DMS53 treated with DMSO at 0.1 percent for 48 hours (cell line): ENCODE measurements around the gene SIPA1L3.

Experiments
- DNase-seq: peaks from one replicate; lab custom pipeline; 2025; ENCODE audit not compliant: unreplicated experiment; lab: John Stamatoyannopoulos, UW

The SIPA1L3 gene

DNA sequence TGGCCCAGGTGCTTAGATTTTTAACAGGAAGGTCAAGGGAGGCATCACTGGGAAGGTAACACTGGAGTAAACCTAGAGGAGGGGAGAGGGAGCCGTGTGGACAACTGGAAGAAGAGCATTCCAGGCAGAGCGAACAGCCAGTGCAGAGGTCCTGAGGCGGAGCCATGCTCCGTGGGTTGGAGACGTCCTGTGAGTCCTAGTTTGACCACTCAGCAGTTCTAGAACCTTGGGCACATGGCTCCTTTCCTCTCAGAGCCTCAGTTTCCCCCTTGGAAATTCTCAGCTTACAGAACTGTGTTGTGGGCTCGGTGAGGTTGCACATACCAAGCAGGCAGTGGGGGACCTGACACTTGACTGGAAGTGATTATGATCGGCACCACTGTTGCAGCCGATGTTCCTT lies 186.1 kb downstream of the SIPA1L3 start:
- no peak for DNase-seq

DNA sequence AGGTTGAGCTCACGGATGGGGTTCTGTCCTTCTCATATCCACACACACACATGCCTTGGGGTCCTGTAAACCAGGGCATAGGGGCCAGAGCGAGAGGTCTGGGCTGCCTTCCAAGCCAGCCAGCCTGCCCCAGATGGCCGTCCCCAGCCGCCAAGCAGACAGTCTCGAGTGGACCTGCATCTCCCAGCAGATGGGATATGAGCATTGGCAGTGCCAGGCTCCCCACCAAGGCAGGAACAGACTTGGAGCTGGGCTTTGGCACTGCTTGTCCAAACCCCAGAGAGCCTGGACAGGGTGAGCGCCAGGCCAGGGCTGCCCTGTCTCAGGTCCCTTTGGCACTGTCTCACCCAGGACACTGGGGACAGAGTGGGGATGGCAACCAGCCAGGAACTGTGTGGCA lies 186.6 kb downstream of the SIPA1L3 start:
- DNase-seq = no peak

DNA sequence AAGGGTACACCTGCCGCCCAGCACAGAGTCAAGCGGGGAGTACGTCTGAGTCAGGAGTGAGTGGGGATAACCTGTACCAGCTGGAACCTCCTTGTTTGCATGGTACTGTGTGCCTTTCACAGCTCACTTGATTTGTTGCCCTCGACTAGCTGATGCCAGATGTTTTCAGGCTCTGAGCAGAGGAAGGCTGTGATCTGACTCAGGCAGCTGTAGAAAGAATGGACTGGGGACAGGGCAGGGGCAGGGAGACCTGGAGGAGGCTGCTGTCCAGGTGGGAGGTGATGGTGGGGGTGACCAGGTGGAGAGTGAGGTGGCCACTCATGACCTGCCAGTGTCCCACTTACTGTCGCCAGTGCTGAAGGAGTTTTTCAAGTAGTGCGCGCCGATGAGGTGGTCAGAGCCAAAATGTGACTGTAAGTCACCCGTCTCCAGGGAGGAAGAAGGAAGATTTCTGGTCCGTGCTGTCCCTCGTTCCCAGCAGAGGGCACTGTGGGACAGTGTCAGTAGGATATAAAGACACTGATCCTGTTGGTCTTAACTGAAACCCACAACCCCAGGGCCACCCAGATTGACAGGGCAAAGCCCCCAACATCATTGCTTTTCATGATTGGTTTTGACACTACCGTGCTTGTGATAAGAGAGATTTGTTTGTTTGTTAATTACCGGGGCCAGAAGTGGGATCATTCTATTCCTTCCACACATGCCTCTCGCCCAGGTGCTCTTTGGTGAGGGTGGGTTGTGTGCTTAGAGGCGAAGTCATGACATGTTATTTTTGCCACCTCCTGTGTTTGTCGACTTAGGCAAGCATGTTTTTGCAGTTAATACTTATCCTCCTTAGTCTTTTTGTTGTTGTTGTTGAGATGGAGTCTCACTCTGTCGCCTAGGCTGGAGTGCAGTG lies 188.7 kb downstream of the SIPA1L3 start:
- peak; percentile 97 for DNase-seq

DNA sequence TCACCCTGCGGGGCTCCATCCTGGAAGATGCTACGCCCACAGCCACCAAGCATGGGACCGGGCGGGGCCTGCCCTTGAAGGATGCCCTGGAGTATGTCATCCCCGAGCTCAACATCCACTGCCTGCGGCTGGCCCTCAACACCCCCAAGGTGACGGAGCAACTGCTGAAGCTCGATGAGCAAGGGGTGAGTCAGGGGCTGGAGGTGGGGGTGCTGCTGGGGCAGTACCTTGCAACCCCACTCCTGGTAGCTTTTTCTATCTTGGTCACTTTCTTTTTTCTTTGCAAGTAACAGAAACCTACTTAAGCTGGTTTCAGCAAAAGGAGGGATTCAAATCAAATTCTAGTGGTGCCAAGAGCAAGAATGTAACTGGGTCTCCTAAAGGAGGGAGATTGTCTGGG lies 193.0 kb downstream of the SIPA1L3 start:
- DNase-seq = no peak

DNA sequence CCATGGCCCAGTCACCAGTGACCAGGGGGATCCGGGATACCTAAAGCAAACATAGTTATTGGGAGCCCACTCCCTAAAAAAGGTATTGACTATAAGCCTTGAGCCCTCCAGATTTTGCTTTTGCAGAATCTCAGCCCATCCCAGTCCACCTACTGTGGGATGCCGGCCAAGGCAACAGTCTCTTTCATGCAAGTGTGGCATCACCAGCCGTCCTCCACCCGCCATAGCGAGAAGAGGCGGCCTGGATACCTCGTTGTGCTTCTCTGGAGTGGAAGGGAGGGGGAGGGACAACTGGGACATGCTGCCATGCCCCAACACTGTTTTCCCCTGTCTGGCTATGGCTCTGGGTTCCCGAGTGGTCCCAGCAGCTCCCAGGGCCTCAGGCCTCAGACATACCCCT lies 193.6 kb downstream of the SIPA1L3 start:
- DNase-seq = no peak

DNA sequence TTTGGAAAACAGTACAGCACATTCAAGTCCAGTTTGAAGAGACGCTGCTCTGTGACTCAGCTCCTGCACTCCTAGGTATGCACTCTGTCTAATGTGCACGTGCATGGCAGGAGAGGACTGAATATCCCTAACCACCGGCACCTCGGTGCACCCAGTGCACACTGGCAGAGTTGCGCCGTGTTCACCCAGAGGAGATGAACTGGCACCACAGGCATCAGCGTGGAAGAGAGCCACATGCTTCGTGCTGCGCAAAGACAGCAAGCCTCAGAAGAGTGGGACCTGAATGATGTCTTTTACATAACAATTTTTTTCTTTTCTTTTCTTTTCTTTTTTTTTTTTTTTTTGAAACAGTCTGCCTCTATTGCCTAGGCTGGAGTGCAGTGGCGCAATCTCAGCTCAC lies 194.7 kb downstream of the SIPA1L3 start:
- DNase-seq = no peak

DNA sequence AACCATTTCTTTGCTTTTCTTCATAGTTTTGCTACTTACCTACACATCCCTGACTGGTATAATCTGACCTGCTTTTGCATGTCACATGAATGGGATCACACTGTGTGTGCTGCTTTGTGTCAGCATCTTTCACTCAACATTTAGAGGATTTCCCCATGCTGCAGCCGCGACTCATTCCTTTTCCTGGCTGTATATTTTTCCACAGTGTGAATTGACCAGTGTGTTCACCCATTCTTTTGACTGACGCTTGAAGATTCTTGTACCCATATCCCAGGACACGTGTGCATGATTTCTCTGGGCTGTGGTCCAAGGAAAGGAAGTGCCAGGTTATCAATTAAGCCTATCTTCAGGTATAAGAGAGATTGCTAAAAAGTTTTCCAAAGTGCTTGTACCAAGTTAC lies 198.6 kb downstream of the SIPA1L3 start:
- no peak for DNase-seq

DNA sequence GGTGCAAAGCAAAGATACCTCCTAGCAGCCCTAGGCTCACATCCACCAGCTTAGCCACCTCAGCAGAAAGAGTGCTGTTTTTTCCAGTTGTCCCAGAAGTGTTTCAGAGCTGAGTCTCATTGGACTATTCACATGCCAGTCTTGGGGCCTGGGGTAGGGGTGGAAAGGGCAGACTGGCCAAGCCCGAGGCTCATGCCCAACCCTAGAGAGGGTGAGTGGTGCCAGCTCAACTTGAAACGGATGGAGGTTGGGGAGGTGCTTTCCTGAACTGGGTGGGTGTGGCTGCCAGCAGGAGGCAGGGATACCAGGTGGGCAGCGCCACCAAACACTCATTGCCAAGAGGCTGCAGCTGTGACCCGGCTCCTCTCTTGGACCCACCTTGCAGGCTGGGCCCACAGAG lies 200.1 kb downstream of the SIPA1L3 start:
- no peak for DNase-seq

DNA sequence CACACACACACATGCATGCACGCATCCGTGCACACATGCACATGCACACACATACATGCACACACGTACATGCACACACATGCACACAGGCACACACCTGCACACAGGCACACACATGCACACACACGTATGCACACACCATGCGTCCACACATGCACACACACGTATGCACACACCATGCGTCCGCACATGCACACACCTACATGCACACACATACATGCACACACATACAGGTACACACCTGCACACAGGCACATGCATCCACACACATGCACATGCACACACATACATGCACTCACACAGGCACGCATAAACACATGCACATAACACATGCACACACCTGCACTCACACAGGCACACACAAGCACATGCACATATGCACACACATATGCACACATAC lies 204.9 kb downstream of the SIPA1L3 start:
- DNase-seq = no peak

DNA sequence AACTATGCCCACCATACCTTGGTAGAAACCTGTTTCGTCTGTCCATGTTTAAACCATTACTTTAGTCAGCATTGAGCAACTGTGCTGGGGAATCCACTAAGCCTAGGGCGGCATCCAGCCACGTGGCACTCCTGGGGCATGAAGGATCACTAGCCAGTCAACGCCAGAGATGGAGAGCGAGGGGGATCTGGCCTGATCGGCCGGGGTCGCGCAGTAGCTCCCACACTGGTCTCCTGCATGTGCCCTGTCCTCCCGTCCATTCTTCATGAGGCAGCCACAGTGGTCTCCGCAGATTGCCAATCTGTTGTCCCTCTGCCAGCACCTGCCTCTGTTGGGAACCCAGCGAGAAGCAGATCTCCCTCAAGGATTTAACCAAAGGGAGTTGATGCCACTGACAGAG lies 207.6 kb downstream of the SIPA1L3 start:
- no peak for DNase-seq

DNA sequence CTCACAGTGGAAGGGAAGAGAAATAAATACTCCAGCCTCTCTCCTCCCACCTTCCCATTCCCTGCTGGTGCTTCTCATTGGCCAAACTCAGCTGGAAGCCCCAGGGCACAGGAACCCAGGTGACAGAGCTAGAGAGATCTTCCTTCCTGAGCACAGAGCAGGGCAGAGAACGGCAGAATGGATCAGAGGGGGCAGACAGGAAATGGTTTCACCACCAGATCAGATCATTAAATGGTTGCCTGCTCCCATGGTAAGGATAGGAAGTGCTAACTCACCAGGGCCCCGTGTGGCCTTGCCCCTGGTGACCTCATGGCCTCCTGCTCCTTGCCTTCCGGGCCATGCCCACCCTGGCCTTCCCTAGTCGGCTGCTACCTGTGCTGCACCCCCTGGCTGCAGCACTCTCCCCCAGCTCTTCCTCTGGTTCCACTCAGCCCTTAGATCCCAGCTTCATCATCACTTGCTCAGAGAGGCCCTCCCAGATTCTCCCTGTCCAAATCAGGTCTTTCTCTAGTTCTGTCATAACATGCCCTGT lies 208.3 kb downstream of the SIPA1L3 start:
- no peak for DNase-seq

DNA sequence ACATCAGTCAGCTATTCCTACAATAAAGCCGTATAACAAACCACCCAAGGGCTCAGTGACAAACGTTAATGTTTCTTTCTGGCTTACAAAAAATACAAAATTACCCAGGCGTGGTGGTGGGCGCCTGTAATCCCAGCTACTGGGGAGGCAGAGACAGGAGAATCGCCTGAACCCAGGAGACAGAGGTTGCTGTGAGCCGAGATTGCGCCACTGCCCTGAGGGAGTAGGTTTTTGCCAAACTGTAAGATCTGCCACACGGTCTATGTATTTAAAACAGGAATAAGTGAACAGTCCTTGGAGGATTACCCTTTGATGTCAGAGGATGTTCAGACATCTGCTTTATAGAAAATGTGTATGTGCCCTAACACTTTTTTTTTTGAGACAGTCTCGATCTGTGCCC lies 211.2 kb downstream of the SIPA1L3 start:
- no peak for DNase-seq

DNA sequence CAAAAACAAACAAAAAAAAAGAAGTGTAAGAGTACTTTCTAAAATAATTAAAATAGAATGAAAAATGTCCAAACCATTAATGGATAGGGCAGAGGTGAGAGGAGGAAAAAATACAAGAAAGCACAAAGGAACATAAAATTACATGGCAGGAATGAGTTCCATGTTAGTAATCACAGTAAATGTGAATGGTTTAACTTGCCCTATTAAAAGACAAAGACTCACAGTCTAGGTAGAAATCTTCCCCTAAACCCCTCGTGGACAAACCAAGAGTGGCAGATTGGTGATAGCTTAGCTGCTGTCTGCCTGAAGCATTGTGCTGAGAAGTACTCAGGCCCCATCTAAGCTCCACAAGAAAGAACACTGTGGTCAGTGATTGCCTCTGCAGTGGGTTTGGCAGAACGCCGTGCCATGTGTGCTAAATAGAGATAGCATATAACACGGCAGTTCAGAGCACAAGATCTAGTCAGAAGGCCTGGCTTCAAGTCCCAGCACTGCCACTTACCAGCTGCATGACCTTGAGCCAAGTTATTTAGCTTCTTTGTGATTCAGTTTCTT lies 213.5 kb downstream of the SIPA1L3 start:
- DNase-seq = no peak

DNA sequence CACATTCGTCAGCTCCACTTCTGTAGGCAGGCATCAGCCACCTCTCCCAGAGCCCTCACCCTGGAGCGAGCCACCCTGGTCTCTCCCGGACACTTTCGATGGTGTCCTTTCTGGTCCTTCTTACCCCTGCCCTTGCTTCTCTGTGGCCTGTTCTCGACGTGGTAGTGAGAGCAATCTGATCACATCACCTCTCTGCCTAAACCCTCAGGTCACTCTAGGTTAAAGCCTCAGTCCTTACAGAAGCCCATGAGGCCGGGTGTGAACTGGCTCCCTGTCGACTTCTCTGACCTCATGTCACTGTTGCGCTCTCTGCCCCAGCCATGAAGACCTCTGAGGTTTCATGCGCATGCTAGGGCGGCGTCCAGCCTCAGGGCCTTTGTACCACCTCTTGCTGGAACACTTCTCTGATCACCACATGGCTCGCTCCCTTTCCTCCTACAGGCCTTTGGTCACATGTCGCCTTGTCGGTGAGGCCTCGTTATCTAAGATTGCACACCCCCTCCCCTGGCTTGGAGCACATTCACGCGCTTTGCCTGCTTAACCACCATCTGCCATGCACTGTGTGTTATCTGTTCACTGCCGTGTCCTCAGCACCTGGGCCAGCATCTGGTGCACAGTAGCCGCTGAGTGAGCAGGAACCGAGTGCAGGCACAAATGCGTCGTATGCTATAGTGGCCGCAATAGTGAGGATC lies 215.5 kb downstream of the SIPA1L3 start:
- DNase-seq = no peak

DNA sequence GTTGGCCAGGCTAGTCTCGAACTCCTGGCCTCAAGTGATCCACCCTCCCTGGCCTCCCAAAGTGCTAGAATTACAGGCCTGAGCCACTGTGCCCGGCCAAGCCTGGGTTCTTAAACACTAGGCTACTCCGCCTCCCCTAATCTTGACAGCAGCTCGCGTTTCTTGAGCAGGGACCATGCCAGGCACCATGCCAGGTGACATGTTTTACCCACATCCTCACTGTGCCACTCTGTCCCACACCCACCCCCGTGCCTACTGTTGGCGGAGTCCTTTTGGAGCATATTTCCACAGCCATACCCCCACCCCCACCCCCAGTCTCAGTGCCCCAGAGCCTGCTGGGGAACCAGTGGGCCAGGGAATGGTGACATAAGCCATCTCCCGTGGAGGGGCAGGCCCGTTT lies 218.2 kb downstream of the SIPA1L3 start:
- no peak for DNase-seq

DNA sequence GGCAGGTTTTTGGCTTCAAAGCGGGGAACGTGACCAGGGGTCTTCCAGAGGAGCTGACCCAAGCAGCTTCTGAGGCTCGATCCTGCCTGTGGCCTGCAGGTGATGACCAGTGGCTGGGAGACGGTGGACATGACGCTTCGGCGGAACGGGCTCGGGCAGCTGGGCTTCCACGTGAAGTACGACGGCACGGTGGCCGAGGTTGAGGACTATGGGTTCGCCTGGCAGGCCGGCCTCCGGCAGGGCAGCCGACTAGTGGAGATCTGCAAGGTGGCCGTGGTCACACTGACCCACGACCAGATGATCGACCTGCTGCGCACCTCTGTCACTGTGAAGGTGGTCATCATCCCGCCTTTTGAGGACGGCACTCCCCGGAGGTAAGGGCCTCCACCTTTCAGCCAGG lies 223.4 kb downstream of the SIPA1L3 start:
- no peak for DNase-seq

DNA sequence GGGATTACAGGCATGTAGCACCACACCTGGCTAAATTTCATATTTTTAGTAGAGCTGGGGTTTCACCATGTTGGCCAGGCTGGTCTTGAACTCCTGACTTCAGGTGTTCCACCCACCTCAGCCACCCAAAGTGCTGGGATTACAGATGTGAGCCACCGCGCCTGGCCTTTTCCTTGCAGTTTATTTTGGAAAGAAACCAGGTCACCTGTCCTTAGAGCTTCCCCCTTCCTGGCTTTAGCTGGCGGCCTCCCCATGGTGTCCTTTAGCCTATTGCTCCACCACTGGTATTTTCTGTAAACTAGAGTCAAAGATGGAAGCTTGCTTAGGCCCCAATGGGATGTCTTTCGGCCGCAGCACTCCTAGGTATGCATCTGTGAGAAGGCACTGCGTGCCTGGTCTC lies 225.8 kb downstream of the SIPA1L3 start:
- no peak for DNase-seq

DNA sequence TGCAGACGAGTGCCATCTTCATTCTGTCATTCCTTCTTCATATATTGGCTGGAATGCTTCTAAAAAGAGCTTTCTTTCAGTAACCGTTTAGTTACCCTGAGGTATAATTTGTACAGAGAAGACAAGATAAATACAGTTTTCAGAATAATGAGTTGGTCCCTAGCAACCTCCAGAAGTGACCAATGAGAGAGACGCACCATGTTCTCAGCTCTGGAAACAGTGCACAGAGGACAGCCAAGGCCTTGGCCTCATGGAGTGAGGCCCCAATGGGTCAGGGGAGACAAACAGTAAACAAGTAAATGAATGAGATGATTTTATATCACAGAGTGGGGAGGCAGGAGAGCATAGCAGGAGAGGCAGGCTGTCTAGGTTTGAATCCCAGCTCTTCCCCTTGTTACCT lies 226.3 kb downstream of the SIPA1L3 start:
- DNase-seq = no peak

DNA sequence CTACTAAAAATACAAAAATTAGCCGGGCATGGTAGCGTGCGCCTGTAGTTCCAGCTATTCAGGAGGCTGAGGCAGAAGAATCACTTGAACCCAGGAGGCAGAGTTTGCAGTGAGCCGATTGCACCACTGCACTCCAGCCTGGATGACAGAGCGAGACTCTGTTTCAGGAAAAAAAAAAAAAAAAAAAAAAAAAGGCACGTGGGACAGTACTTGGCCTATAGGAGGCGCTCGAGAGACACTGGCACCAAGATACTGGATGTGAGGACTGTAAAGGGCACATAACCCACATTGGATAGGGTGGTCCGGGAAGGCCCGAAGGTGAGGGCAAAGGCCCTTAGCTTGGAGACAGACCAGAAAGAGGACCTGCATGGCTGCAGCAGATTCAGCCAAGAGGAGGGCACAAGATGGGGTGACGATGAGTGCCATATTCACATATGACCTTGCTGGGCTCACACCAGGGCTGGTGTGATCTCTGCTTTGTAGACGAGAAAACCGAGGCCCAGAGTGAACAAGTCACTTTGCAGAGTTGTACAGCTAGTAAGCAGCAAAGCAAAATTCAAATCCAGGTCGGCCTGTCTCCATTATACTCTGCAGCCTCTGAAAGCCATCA lies 227.6 kb downstream of the SIPA1L3 start:
- peak; percentile 10 for DNase-seq

DNA sequence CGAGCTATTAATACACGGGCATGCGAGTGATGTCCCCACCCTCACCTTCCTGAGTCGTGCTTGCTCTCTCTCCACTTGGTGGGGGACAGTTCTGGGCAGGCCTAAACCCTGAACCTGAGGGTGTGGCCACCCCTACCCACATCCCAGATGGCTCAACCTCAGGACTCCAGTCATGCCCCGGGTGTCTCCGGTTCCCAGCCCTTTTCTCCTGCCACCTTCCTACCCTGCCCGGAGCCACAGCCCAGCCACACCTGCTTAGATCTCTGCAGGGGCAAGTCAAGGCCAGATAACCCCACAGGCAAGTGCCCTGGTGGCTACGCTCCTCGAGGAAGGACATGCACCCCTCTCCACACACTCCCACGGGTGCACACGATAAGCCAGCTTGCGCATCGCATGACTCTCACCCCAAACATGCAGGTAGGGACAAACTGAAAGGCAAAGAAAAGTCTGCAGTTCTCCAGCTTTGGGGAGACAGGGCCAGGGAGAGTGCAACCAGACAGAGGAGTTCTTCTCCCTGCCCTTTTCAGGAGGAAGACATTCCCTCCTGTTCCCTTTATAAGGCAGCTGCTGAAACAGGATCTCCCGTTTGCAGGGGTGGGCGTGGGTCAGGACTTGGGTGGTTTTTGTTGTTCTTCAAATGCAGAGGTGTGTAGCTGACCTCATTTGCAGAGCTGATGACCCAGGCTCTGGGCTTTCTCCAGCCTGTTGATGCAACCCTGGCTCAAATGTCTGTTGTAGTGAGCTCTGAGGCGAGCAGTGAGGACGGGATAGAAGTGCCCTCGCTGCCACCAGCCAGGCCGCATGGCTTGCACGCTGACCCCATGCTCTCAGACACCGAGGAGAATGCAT lies 228.4 kb downstream of the SIPA1L3 start:
- DNase-seq = no peak

DNA sequence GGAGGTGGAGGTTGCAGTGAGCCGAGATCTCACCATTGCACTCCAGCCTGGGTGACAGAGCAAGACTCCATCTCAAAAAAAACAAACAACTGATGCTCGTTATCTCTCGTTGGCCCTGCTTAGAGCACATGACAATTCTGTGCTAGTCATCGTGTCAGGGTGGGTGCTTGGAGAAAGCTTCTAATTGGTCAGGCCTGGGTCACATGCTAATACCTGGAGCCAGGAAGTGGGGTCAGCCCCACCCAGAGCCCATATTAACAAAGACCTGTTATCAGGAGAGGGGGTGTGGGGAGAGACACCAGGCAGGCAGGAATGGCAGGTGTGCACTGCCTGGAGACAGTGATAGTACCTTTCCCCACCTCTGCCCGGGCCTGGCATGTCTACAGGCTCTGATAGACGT lies 232.1 kb downstream of the SIPA1L3 start:
- no peak for DNase-seq
